GM12872 (cell line): ENCODE measurements around the gene CYP46A1.

Source experiments
- CTCF ChIP-seq: IDR thresholded peaks from 3 replicates; pipeline ENCODE4 v1.5.1; 2011; ENCODE audit warnings: low read depth, mild to moderate bottlenecking, low read length, moderate library complexity; ENCODE audit not compliant: insufficient read depth

CYP46A1 gene

GRCh38 chr14:99666533-99666932 is 17.6 kb upstream of the CYP46A1 start:
- no peak for TF ChIP-seq CTCF

GRCh38 chr14:99667045-99667444 is 17.1 kb upstream of the CYP46A1 start:
- no peak for TF ChIP-seq CTCF

GRCh38 chr14:99667821-99668220 is 16.3 kb upstream of the CYP46A1 start:
- TF ChIP-seq CTCF = no peak

- no peak for TF ChIP-seq CTCF
Measured at GRCh38 chr14:99668307-99669295, 15.5 kb upstream of the CYP46A1 start.

- TF ChIP-seq CTCF = no peak
Measured at GRCh38 chr14:99670361-99671234, 13.5 kb upstream of the CYP46A1 start.

- no peak for TF ChIP-seq CTCF
Measured at GRCh38 chr14:99671235-99672224, 12.6 kb upstream of the CYP46A1 start.
